Measurements from ENCODE around the gene DDAH1.

DNA sequence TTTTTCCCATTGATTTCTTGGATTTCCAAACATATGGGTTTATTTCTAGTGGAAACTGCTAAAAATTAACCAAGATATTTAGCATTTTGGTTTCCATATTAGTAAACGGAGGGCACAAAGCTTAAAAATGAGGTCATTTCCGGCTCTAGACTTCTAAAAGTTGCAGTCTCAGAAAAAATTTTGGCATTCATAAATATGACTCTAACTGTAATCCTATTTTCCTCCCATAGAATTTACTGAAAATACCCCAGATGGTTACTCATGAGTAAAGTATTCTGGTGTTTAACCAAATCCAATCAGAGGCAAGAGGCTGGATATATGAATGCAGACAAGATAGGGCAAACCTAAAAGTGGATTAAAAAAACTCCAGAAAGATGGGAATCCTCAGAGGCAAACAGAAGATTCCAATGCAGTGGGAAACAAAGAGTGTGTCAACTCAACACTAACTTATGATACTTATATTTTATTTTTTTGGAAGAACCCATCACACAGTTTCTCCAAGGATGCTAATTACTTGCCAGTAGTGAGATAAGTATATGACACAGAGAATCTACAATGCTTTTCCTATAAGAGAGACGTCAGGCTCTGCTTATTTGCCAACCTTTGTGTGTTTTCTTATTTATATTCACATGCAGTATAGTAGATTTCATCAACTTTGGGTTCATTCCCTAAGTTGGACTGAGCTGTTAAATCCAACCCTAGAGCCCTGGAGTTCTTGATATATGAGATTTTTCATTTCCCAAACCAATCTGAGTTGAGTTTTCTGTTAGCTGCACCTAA is 98.4 kb downstream of the DDAH1 start:
- no peak for TF ChIP-seq POLR2A (IDR thresholded peaks at IDR 0.05; ENCODE audit: control extremely low read depth in 1 of 2, low read depth in 2 of 2, low read length in 2 of 2)
- no peak for TF ChIP-seq CTCF (IDR thresholded peaks at IDR 0.05; ENCODE audit: control extremely low read depth in 1 of 3, insufficient read depth in 1 of 3, low read depth in 1 of 3, low read length in 3 of 3)
- no peak for TF ChIP-seq MAFK (IDR thresholded peaks at IDR 0.05; ENCODE audit: low read depth, low read length)
- no peak for TF ChIP-seq BRCA1 (IDR thresholded peaks at IDR 0.05; ENCODE audit: low read depth, low read length)
- no peak for TF ChIP-seq NRF1 (IDR thresholded peaks at IDR 0.05; ENCODE audit: low read depth, low read length)
- no peak for TF ChIP-seq YY1 (IDR thresholded peaks at IDR 0.05; ENCODE audit: low read depth, low read length)
- no peak for TF ChIP-seq CBX8 (IDR thresholded peaks at IDR 0.05; ENCODE audit: borderline replicate concordance, low read depth, low read length)
- no peak for TF ChIP-seq EZH2 (IDR thresholded peaks at IDR 0.05; ENCODE audit: low read depth, low read length, severe bottlenecking)
- TF ChIP-seq, protein P1, sequence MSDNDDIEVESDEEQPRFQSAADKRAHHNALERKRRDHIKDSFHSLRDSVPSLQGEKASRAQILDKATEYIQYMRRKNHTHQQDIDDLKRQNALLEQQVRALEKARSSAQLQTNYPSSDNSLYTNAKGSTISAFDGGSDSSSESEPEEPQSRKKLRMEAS (IDR thresholded peaks at IDR 0.05): no peak
- no peak for TF ChIP-seq ATF2 (IDR thresholded peaks at IDR 0.05; ENCODE audit: low read length)
- no peak for TF ChIP-seq TAF1 (IDR thresholded peaks at IDR 0.05; ENCODE audit: low read depth, low read length)
- TF ChIP-seq SRF (IDR thresholded peaks at IDR 0.05; ENCODE audit: low read depth, low read length): no peak
- TF ChIP-seq EGR1 (IDR thresholded peaks at IDR 0.05; ENCODE audit: borderline replicate concordance, low read depth, low read length): no peak
